Amygdala (tissue), 56 donors: ENCODE results near the gene ST6GALNAC4.

Experiments used
- DNase-seq, 56 donors: peaks; one replicate each; lab custom pipeline; 2025; lab: John Stamatoyannopoulos, UW

ST6GALNAC4 gene

DNA sequence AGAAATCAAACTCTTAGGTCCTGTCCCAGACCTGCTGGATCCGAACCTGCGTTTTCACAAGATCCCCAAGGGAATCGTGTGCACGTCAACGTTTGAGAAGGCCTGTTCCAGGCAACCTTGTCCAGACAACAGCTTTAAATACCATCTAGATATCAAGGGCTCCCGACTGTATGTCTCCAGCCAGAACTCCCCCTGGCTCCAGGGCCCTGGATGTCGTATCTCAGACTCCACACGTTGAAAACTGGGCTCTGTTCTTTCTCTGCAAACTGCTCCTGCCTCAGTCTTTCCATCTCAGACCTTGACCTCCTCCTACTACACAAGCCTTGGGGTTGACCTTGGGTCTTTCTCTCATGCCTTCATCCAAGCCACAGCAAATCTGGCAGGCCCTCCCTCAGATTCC, 56.6 kb downstream of the ST6GALNAC4 start:
- no peak for DNase-seq

GRCh38 chr9:127858041-127858512, 58.8 kb downstream of the ST6GALNAC4 start:
- no peak for DNase-seq
